ENCODE data around the gene RHOU.
"Not testable (repeated sequence)": the region's sequence is repeated elsewhere in the genome, so short reads cannot be mapped to it uniquely, and the experiment has no call there.

- TF ChIP-seq CTCF (IDR thresholded peaks at IDR 0.05; ENCODE audit: low read depth, low read length); POLR2A (IDR thresholded peaks at IDR 0.05; ENCODE audit: extremely low read depth, insufficient read length); MYC (IDR thresholded peaks at IDR 0.05; ENCODE audit: low read depth, low read length): not testable (repeated sequence)
- TF ChIP-seq, protein P1, sequence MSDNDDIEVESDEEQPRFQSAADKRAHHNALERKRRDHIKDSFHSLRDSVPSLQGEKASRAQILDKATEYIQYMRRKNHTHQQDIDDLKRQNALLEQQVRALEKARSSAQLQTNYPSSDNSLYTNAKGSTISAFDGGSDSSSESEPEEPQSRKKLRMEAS (IDR thresholded peaks at IDR 0.05; ENCODE audit: low read depth, low read length) = not testable (repeated sequence)
Measured at GRCh38 chr1:228775946-228776345, 40.7 kb downstream of the RHOU start.

All from NB4 (cell line).